Left lung (tissue), 10 donors: ENCODE data around the gene PLXNB3. TPM values are rescaled to one million over a fixed set of nuclear protein-coding genes. Genes with fewer than 3 reads are reported as not detected.

Experiments
- ATAC-seq: fragments of 200-7000 bp; cut with Tn5 transposase; one replicate; pipeline ENCODE4 v1.9.1; 2020; ENCODE audit warnings: moderate library complexity
- DNase-seq, 4 donors: peaks; one replicate each; pipeline ENCODE4 v3.0.0-alpha.2; 2013 to 2020
- H3K27ac ChIP-seq, 2 donors: fragments of 200-600 bp; sonication (generic) in 1 of 2; one replicate each; pipeline versions ENCODE4 v1.5.0 to v1.8.0; 2020 to 2021
- H3K27me3 ChIP-seq, 2 donors: fragments of 200-600 bp; sonication (generic) in 1 of 2; one replicate each; pipeline versions ENCODE4 v1.5.0 to v1.8.0; 2020 to 2021
- H3K36me3 ChIP-seq, 2 donors: fragments of 200-600 bp; sonication (generic) in 1 of 2; one replicate each; pipeline versions ENCODE4 v1.5.0 to v1.8.0; 2020 to 2021
- H3K4me1 ChIP-seq, 2 donors: fragments of 200-600 bp; one replicate each; pipeline ENCODE4 v1.8.0; 2021
- H3K4me3 ChIP-seq, 2 donors: fragments of 200-600 bp; sonication (generic) in 1 of 2; one replicate each; pipeline versions ENCODE4 v1.5.0 to v1.8.0; 2020 to 2021; ENCODE audit warnings: mild to moderate bottlenecking in 1 of 2
- H3K9me3 ChIP-seq, 2 donors: fragments of 200-600 bp; sonication (generic) in 1 of 2; one replicate each; pipeline versions ENCODE4 v1.5.0 to v1.8.0; 2020 to 2021
- intact Hi-C, 2 donors: fragments of 100-400 bp; cut with DNase I; formaldehyde crosslinking; loops; one replicate each; pipeline versions ENCODE4 v1.11.2 to v1.14.2; 2022
- polyA plus RNA-seq, 6 donors: library from polyadenylated mRNA; unstranded; fragments of 120-200 nt; gene quantifications; one replicate each; pipeline ENCODE4 v1.2.1, GENCODE V29; 2013; ENCODE audit not compliant: insufficient read length in 6 of 6
- total RNA-seq, 2 donors: library from RNA; stranded (reverse); fragmentation: NEBNext Ultra II Directional; extraction: Animal tissue kit (Norgen Biotek cat#: 25700); gene quantifications; one replicate each; pipeline ENCODE4 v1.2.1, GENCODE V29; 2021
- TF ChIP-seq, protein P1 (sequence below), 2 donors: fragments of 200-600 bp; sonication (generic) in 1 of 2; IDR thresholded peaks; one replicate each; pipeline versions ENCODE4 v1.5.0 to v1.8.0; 2021; ENCODE audit warnings: antibody characterized with exemption in 2 of 2
- donor health status: DM: no; HTN: yes; CAD: no.
- donor health status: DM: no; HTN: no; CAD: no.

Gene PLXNB3
- total and polyA plus RNA-seq, 8 donors, result 2.7 to 5.2 (median 3.6) TPM

DNA sequence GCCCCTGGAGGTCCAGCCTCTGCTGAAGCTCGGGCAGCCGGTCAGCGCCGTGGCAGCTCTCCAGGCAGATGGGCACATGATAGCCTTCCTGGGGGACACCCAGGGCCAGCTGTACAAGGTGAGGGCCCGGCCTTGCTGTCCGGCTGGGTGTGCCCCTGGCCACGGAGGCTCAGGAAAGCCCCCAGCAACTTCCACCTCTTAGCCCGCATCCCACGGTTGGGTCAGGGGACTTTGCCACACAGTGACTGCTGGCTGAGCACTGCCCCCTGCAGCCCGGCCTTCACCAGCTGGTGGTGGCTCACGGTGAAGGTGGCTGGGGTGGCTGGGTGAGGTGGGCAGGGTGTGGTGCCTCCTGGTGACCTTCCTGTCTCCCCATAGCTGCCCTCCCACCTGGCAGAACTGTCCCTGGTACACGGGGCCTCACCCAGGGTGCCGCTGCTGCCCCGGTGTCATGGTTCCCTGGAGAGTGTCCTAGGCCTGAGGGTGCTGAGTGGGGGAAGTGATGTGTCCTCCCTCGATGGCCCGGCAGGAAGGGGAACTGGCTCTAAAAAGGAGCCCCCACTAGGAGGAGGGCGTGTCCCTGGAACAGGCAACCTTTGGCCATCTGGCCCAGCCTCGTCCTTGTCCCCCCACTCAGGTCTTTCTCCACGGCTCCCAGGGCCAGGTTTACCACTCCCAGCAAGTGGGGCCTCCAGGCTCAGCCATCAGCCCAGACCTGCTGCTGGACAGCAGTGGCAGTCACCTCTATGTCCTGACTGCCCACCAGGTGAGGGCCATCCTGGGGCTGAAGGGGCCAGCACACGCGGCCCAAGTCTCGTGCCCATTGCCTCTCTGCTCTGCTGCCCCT is 4.5 kb downstream of the PLXNB3 start:
- no peak for ATAC-seq
- DNase-seq, result peak in 1 of 4 donors; percentile 43
- Histone ChIP-seq H3K36me3 (no peaks in the 10 kb centered on the region), H3K27me3 (no peaks in the 10 kb centered on the region), H3K4me1 (peaks cover 0 to 5% of the 10 kb centered on the region in 2 donors), H3K9me3 (no peaks in the 10 kb centered on the region), H3K27ac (no peak overlapping the region), H3K4me3 (no peak overlapping the region)
- intact Hi-C loops, result loop anchor here in 1 of 2 donors (10.0 kb wide), 1 partner anchor 176 kb away; the partner anchor contains the start of gene RENBP
- TF ChIP-seq, protein P1, sequence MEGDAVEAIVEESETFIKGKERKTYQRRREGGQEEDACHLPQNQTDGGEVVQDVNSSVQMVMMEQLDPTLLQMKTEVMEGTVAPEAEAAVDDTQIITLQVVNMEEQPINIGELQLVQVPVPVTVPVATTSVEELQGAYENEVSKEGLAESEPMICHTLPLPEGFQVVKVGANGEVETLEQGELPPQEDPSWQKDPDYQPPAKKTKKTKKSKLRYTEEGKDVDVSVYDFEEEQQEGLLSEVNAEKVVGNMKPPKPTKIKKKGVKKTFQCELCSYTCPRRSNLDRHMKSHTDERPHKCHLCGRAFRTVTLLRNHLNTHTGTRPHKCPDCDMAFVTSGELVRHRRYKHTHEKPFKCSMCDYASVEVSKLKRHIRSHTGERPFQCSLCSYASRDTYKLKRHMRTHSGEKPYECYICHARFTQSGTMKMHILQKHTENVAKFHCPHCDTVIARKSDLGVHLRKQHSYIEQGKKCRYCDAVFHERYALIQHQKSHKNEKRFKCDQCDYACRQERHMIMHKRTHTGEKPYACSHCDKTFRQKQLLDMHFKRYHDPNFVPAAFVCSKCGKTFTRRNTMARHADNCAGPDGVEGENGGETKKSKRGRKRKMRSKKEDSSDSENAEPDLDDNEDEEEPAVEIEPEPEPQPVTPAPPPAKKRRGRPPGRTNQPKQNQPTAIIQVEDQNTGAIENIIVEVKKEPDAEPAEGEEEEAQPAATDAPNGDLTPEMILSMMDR (IDR thresholded peaks at IDR 0.05), result no peak

DNA sequence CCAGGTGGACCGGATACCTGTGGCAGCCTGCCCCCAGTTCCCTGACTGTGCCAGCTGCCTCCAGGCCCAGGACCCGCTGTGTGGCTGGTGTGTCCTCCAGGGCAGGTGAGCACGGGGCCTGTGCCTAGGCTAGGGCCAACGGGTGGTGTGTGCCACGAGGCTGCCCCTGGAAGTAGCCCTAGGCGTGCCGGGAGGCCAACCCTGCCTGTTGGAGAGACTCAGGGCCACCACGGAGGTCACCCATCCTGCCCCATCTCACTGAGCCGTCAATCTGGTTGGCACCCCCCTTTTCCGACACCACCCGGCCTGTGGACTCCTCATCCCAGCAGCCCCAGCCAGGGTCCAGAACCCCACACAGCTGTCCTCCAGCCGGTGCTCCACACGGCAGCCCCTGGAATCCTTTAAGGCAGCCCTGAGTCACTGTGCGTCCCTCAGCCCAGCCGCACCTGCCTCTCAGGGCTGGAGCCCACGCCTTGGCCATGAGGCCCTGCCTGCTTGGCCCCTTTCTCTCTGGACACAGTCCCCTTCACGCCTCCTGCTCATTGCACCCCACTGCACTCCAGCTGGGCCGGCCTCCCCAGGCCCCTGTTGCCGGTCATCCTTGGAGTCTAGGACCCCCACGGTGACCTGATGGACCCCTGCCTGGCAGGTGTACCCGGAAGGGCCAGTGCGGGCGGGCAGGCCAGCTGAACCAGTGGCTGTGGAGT is 5.3 kb downstream of the PLXNB3 start:
- DNase-seq, result peak in 1 of 4 donors; percentile 43
- intact Hi-C loops, result loop anchor here in 1 of 2 donors (10.0 kb wide), 1 partner anchor 175 kb away; the partner anchor contains the start of gene RENBP
- TF ChIP-seq, protein P1 (IDR thresholded peaks at IDR 0.05), result no peak

DNA sequence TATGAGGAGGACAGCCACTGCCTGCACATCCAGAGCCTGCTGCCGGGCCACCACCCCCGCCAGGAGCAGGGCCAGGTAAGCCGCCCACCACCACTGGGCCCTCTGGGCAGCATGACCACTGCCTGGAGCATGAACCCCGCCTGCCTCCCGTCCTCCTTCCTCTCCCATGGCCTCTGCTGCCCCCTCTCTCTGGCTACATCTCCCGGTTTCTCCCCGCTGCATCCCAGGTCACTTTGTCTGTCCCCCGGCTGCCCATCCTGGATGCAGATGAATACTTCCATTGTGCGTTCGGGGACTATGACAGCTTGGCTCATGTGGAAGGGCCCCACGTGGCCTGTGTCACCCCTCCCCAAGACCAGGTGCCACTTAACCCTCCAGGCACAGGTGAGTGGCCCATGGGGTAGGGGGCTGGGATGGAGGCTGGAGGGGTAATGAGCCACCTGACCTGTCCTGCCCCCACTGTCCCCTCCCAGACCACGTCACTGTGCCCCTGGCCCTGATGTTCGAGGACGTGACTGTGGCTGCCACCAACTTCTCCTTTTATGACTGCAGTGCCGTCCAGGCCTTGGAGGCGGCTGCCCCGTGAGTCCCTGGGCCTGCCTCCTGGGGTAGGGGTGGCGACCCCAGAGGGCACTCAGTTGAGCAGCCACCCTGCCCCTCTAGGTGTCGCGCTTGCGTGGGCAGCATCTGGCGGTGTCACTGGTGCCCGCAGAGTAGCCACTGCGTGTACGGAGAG is 6.0 kb downstream of the PLXNB3 start:
- no peak overlapping the region for H3K27ac ChIP-seq
- intact Hi-C loops, result loop anchor here in 1 of 2 donors (10.0 kb wide), 1 partner anchor 175 kb away; the partner anchor contains the start of gene RENBP
- H3K9me3 ChIP-seq, result no peaks in the 10 kb centered on the region
- DNase-seq (no peak), ATAC-seq (no peak)
- H3K4me3 ChIP-seq, result no peak overlapping the region
- H3K4me1 ChIP-seq, result no peaks in the 10 kb centered on the region
- TF ChIP-seq, protein P1 (IDR thresholded peaks at IDR 0.05), result no peak
- H3K27me3 ChIP-seq, result no peaks in the 10 kb centered on the region
- H3K36me3 ChIP-seq, result no peaks in the 10 kb centered on the region

More for the DNA sequence above, 5.3 kb downstream of the PLXNB3 start:
- H3K27ac ChIP-seq, result no peak overlapping the region
- no peaks in the 10 kb centered on the region for H3K27me3 ChIP-seq
- H3K9me3 ChIP-seq, result no peaks in the 10 kb centered on the region
- no peak overlapping the region for H3K4me3 ChIP-seq
- no peaks in the 10 kb centered on the region for H3K36me3 ChIP-seq
- H3K4me1 ChIP-seq, result peaks cover 0 to under 1% of the 10 kb centered on the region in 2 donors
- ATAC-seq, result no peak

DNA sequence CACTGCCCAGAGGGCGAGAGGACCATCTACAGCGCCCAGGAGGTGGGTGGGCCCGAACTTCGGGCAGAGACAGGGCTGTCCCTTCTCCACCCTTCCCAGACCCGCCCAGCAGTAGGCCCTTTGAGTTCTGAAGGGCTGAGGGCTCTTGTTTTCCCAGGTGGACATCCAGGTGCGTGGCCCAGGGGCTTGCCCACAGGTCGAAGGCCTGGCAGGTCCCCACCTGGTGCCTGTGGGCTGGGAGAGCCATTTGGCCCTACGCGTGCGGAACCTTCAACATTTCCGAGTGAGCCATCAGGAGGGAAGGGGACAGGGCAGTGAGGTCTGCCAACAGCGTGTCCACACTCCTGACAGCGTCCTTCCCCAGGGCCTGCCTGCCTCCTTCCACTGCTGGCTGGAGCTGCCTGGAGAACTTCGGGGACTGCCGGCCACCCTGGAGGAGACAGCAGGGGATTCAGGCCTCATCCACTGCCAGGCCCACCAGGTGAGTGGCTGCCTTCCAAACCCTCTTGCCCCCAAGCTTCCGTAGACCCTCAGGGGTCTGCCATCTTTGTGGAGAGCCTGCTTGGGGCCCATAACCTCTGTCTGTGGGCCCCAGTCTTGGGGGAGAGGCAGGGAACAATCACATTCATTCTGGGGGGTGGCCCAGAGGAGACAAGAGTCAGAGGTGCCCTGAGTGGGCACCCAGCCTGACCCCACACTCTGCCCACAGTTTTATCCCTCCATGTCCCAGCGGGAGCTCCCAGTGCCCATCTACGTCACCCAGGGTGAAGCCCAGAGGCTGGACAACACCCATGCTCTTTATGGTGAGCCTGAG is 6.8 kb downstream of the PLXNB3 start:
- Histone ChIP-seq H3K9me3 (no peaks in the 10 kb centered on the region), H3K4me3 (no peak overlapping the region), H3K27ac (no peak overlapping the region), H3K27me3 (no peaks in the 10 kb centered on the region), H3K4me1 (no peaks in the 10 kb centered on the region), H3K36me3 (no peaks in the 10 kb centered on the region)
- intact Hi-C loops, result no loop called here
- TF ChIP-seq, protein P1 (IDR thresholded peaks at IDR 0.05), result no peak
- ATAC-seq (no peak), DNase-seq (peak in 1 of 4 donors; percentile 34)
